GM18867 (cell line): ENCODE data around the gene CASP3.
"Not testable (repeated sequence)": the region's sequence is repeated elsewhere in the genome, so short reads cannot be mapped to it uniquely, and the experiment has no call there.

ENCODE experiments used
- ATAC-seq: cut with Tn5 transposase; IDR thresholded peaks from one replicate; pipeline ENCODE4 v1.9.1; 2021; ENCODE audit warnings: mild to moderate bottlenecking, moderate library complexity; ENCODE audit not compliant: unreplicated experiment

CASP3 gene

GRCh38 chr4:184598753-184599491 is 50.3 kb downstream of the CASP3 start:
- no peak for ATAC-seq

- no peak for ATAC-seq
These were observed 52.5 kb downstream of the CASP3 start for GRCh38 chr4:184596617-184597185.

GRCh38 chr4:184596044-184596616 is 53.1 kb downstream of the CASP3 start:
- no peak for ATAC-seq

GRCh38 chr4:184595430-184595829 is 53.8 kb downstream of the CASP3 start:
- no peak for ATAC-seq

GRCh38 chr4:184593461-184593860 is 55.8 kb downstream of the CASP3 start:
- ATAC-seq, result no peak

- not testable (repeated sequence) for ATAC-seq
These were observed 57.4 kb downstream of the CASP3 start for GRCh38 chr4:184591747-184592270.

GRCh38 chr4:184591070-184591677 is 58.1 kb downstream of the CASP3 start:
- no peak for ATAC-seq

- ATAC-seq, result no peak
These were observed 59.1 kb downstream of the CASP3 start for GRCh38 chr4:184590196-184590595.

- no peak for ATAC-seq
These were observed 60.4 kb downstream of the CASP3 start for GRCh38 chr4:184588893-184589292.

GRCh38 chr4:184587701-184588100 is 61.5 kb downstream of the CASP3 start:
- no peak for ATAC-seq

GRCh38 chr4:184587221-184587620 is 62.0 kb downstream of the CASP3 start:
- ATAC-seq, result no peak

GRCh38 chr4:184583738-184584502 is 65.3 kb downstream of the CASP3 start:
- peak; percentile 47 for ATAC-seq
